ENCODE results near the gene SMYD2. TPM values are rescaled to one million over a fixed set of nuclear protein-coding genes. Genes with fewer than 3 reads are reported as not detected.

SMYD2 gene
- total and polyA plus RNA-seq, 10 of the 15 experiments (the other 5 are each of a cell fraction or from before 2014, with no cell fraction given): 8.3 to 55.7 (median 26.4) TPM

- TF ChIP-seq CUX1 (IDR thresholded peaks at IDR 0.05; ENCODE audit: insufficient replicate concordance, low read depth, low read length) (no peak), ZZZ3 (IDR thresholded peaks at IDR 0.05; ENCODE audit: control insufficient read depth, insufficient read length, low read depth) (no peak), DPF2 (IDR thresholded peaks at IDR 0.05) (no peak)
- TF ChIP-seq, protein P1, sequence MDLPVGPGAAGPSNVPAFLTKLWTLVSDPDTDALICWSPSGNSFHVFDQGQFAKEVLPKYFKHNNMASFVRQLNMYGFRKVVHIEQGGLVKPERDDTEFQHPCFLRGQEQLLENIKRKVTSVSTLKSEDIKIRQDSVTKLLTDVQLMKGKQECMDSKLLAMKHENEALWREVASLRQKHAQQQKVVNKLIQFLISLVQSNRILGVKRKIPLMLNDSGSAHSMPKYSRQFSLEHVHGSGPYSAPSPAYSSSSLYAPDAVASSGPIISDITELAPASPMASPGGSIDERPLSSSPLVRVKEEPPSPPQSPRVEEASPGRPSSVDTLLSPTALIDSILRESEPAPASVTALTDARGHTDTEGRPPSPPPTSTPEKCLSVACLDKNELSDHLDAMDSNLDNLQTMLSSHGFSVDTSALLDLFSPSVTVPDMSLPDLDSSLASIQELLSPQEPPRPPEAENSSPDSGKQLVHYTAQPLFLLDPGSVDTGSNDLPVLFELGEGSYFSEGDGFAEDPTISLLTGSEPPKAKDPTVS (IDR thresholded peaks at IDR 0.05; ENCODE audit: low read depth, low read length): no peak
Observed at GRCh38 chr1:214316593-214316992, 35.6 kb downstream of the SMYD2 start (continued).

DNA sequence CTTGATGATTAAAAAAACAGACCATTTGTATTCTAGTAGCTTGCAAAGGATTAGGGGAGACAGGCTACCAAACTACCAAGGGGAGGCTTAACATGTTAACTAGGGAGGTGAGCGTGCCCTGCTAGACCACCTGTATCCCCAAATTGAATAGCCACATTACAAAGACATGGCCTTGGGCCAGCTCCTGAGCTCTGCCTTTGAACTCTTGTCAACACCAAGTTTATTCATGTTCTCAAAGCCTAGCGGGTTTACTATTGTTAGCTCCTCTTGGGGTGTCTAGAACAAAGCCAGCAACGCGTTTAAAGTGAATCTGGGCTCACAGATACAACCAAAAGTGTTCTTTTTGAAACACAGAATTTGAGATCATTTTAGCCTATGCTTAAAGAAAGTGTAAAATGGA is 36.3 kb downstream of the SMYD2 start:
- no peak overlapping the region for H3K9ac ChIP-seq (ENCODE audit: control insufficient read depth, insufficient read depth, low read length)
- POLR2A ChIA-PET: interaction anchor here (0.9 kb wide), 1 partner anchor 11 kb away, joined by 3 read pairs; no protein-coding TSS in a partner anchor
- TF ChIP-seq DPF2 (IDR thresholded peaks at IDR 0.05) (no peak), MLLT1 (IDR thresholded peaks at IDR 0.05) (no peak), POLR2AphosphoS5 (IDR thresholded peaks at IDR 0.05; ENCODE audit: low read length) (no peak), MYB (IDR thresholded peaks at IDR 0.05; ENCODE audit: borderline replicate concordance, low read depth, low read length) (no peak), TAF1 (IDR thresholded peaks at IDR 0.05; ENCODE audit: borderline replicate concordance, low read depth, low read length) (no peak), POLR2A (IDR thresholded peaks at IDR 0.05; ENCODE audit: low read depth, low read length) (no peak), RELA (IDR thresholded peaks at IDR 0.05; ENCODE audit: borderline replicate concordance, partially characterized antibody) (no peak), MXI1 (IDR thresholded peaks at IDR 0.05; ENCODE audit: low read depth, low read length) (no peak), CREB1 (IDR thresholded peaks at IDR 0.05; ENCODE audit: low read depth) (no peak), HCFC1 (IDR thresholded peaks at IDR 0.05; ENCODE audit: low read length) (no peak), IRF5 (IDR thresholded peaks at IDR 0.05; ENCODE audit: borderline replicate concordance) (no peak)

More for the DNA sequence above, 36.3 kb downstream of the SMYD2 start:
- ChIA-PET RAD21 (ENCODE audit: unreplicated experiment) (interaction anchor here (0.6 to 3.2 kb wide), 5 partner anchors 11 to 1202 kb away, joined by 3 to 17 read pairs (median 6); partner anchors contain the start of gene SMYD2), CTCF (interaction anchor here (0.7 to 9.2 kb wide), 9 partner anchors 11 to 1077 kb away, joined by 3 to 132 read pairs (median 3); no protein-coding TSS in a partner anchor), SMC1A (ENCODE audit: uncharacterized antibody, unreplicated experiment) (interaction anchor here (0.9 to 3.9 kb wide), 11 partner anchors 10 to 141 kb away, joined by 3 to 31 read pairs (median 4); no protein-coding TSS in a partner anchor)
- Histone ChIP-seq H3K36me3 (ENCODE audit: control insufficient read depth in 2 of 2, insufficient read depth in 2 of 2, low read length in 1 of 2) (peaks cover 0 to 3% of the 10 kb centered on the region in 2 experiments; a peak in 2 of 4 replicates), H3K4me2 (ENCODE audit: control insufficient read depth, insufficient read depth) (no peak overlapping the region), H3K79me2 (ENCODE audit: control insufficient read depth, insufficient read depth, low read length) (no peaks in the 10 kb centered on the region), H3K9me3 (replicated peaks; ENCODE audit: control insufficient read depth, insufficient read depth, low read length) (no peaks in the 10 kb centered on the region), H2AFZ (ENCODE audit: control insufficient read depth, low read depth, low read length) (no peak overlapping the region), H3K4me1 (ENCODE audit: control insufficient read depth, insufficient read depth, low read length) (peaks cover 9% of the 10 kb centered on the region), H3K4me3 (no peak overlapping the region), H4K20me1 (ENCODE audit: control insufficient read depth, insufficient read depth) (no peaks in the 10 kb centered on the region), H3K27ac (ENCODE audit: control insufficient read depth, insufficient read depth) (no peak overlapping the region), H3K27me3 (replicated peaks in 1 of 2; ENCODE audit: control insufficient read depth in 2 of 2, insufficient read depth in 2 of 2, low read length in 1 of 2) (no peaks in the 10 kb centered on the region)
- no peak for ATAC-seq
- intact Hi-C loops (cut with micrococcal nuclease; ENCODE audit: unreplicated experiment) (no loop called here), in situ Hi-C loops (cut with MboI) (no loop called here)
- no peak for DNase-seq (ENCODE audit: low read depth, low spot score)
- no TSS peak for BruUV-seq (replicated peaks)
- WGBS (ENCODE audit: insufficient coverage, insufficient replicate concordance, low lambda C conversion rate, missing lambda C conversion rate): 96% methylated on average over 4 of the region's 4 CpGs
- FAIRE-seq: no peak

Measured in GM12878 (cell line).